ENCODE measurements around the gene PRDM16. TPM values are rescaled to one million over a fixed set of nuclear protein-coding genes. Genes with fewer than 3 reads are reported as not detected.

PRDM16 gene
- total RNA-seq, 1 experiment from 2014 or later: 22.3 TPM

DNA sequence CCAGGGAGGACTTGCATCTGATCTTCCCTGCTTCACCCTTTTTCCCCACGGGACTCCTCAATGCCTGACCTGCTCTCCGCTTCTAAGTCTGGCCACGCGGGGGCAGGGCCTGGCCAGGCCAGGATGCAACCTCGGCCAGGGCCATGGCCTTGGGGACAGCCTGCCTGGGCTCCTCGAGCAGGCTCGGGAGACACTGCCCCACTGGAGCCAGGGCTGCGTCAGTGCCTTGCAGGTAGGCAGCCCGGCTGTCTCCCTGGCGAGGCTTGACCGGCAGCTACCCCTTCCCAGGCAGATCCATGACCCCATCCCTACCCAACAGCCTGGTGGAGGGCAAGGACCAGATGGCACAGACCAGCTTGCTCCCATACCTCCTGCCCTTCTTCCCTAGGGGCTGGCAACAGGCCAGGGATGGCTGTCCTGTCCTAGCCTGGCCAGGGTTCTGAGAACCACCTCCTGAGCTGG lies 2.7 kb upstream of the PRDM16 start:
- ChIA-PET CTCF (interaction anchor here (1.0 kb wide), 1 partner anchor 16 kb away, joined by 4 read pairs; no protein-coding TSS in a partner anchor), POLR2A (interaction anchor here (0.6 kb wide), 1 partner anchor 366 kb away, joined by 9 read pairs; no protein-coding TSS in a partner anchor)
- no peak for DNase-seq (ENCODE audit: low read depth, low spot score)
- H3K4me3 ChIP-seq (ENCODE audit: low read depth in 2 of 2, low read length in 2 of 2): no peak overlapping the region
- H3K27me3 ChIP-seq (ENCODE audit: control insufficient read depth, insufficient read depth, low read length): no peaks in the 10 kb centered on the region
- ATAC-seq: peak; percentile 69
- BruUV-seq (replicated peaks): no TSS peak
- intact Hi-C loops (cut with micrococcal nuclease; ENCODE audit: unreplicated experiment) (loop anchor here (5.0 kb wide), 1 partner anchor 356 kb away; no protein-coding TSS in a partner anchor), in situ Hi-C loops (cut with HindIII; ENCODE audit: low pct_unique_long_range_greater_than_20kb, low sequenced_read_pairs) (no loop called here)
- H3K4me1 ChIP-seq (ENCODE audit: control insufficient read depth, insufficient read depth, low read length): peaks cover 22% of the 10 kb centered on the region
- no peaks in the 10 kb centered on the region for H3K9me3 ChIP-seq (ENCODE audit: control insufficient read depth, insufficient read depth, low read depth, low read length)
- peak overlapping the region; percentile 52 for H3K27ac ChIP-seq (ENCODE audit: low read length)
- no peaks in the 10 kb centered on the region; the same call in 1 of the 2 replicates for H3K36me3 ChIP-seq (ENCODE audit: control insufficient read depth, insufficient read depth, low read length)
- TF ChIP-seq, protein P1, sequence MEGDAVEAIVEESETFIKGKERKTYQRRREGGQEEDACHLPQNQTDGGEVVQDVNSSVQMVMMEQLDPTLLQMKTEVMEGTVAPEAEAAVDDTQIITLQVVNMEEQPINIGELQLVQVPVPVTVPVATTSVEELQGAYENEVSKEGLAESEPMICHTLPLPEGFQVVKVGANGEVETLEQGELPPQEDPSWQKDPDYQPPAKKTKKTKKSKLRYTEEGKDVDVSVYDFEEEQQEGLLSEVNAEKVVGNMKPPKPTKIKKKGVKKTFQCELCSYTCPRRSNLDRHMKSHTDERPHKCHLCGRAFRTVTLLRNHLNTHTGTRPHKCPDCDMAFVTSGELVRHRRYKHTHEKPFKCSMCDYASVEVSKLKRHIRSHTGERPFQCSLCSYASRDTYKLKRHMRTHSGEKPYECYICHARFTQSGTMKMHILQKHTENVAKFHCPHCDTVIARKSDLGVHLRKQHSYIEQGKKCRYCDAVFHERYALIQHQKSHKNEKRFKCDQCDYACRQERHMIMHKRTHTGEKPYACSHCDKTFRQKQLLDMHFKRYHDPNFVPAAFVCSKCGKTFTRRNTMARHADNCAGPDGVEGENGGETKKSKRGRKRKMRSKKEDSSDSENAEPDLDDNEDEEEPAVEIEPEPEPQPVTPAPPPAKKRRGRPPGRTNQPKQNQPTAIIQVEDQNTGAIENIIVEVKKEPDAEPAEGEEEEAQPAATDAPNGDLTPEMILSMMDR (IDR thresholded peaks at IDR 0.05): peak; percentile 92
- TF ChIP-seq REST (IDR thresholded peaks at IDR 0.05; ENCODE audit: insufficient read depth in 1 of 2, low read depth in 2 of 2, low read length in 1 of 2) (peak in 1 of 2 experiments; percentile 64; a peak in 1 of 4 replicates), SIN3A (IDR thresholded peaks at IDR 0.05; ENCODE audit: borderline replicate concordance, insufficient read depth, low read depth, low read length) (no peak)

GRCh38 chr1:3066826-3067225 lies 2.2 kb upstream of the PRDM16 start:
- no peak for ATAC-seq
- TF ChIP-seq SIN3A (IDR thresholded peaks at IDR 0.05; ENCODE audit: borderline replicate concordance, insufficient read depth, low read depth, low read length) (no peak), POLR2AphosphoS5 (IDR thresholded peaks at IDR 0.05; ENCODE audit: low read depth, low read length) (no peak), TCF7L2 (IDR thresholded peaks at IDR 0.05; ENCODE audit: low read depth, low read length) (no peak)
- intact Hi-C loops (cut with micrococcal nuclease; ENCODE audit: unreplicated experiment) (loop anchor here (5.0 kb wide), 1 partner anchor 355 kb away; no protein-coding TSS in a partner anchor), in situ Hi-C loops (cut with HindIII; ENCODE audit: low pct_unique_long_range_greater_than_20kb, low sequenced_read_pairs) (no loop called here)
- Histone ChIP-seq H3K4me3 (ENCODE audit: low read depth in 2 of 2, low read length in 2 of 2) (peak overlapping the region in 1 of 2 experiments; percentile 55; a peak in 1 of 4 replicates), H3K36me3 (ENCODE audit: control insufficient read depth, insufficient read depth, low read length) (no peaks in the 10 kb centered on the region; the same call in 1 of the 2 replicates), H3K27ac (ENCODE audit: low read length) (peak overlapping the region; percentile 52; the same call in 1 of the 2 replicates), H3K9me3 (ENCODE audit: control insufficient read depth, insufficient read depth, low read depth, low read length) (no peaks in the 10 kb centered on the region), H3K4me1 (ENCODE audit: control insufficient read depth, insufficient read depth, low read length) (peaks cover 24% of the 10 kb centered on the region), H3K27me3 (ENCODE audit: control insufficient read depth, insufficient read depth, low read length) (no peaks in the 10 kb centered on the region)
- ChIA-PET POLR2A (interaction anchor here (0.6 kb wide), 1 partner anchor 366 kb away, joined by 9 read pairs; no protein-coding TSS in a partner anchor), CTCF (interaction anchor here (0.6 to 0.9 kb wide), 2 partner anchors 22 to 358 kb away, joined by 3 read pairs; no protein-coding TSS in a partner anchor)
- no TSS peak for BruUV-seq (replicated peaks)
- DNase-seq (ENCODE audit: low read depth, low spot score): no peak

DNA sequence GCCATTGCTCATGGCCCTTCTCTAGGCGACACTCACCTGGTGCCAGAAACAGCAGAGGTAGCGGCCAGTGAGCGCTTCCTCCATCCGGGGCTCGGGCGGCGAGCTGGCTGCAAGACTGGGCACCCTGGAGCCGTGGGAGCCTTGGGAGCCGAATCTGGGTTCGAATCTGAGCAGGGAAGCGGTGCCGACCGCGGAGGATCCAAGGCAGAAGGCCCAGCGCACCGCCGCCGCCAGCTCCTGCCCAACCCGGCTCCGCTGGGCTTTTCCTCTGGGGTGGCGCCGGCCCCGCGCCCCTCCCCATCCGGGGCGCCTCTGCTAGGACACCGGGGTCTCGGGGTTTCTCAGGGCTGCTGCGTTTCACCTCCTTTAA lies 1.7 kb upstream of the PRDM16 start:
- H3K4me1 ChIP-seq (ENCODE audit: control insufficient read depth, insufficient read depth, low read length): peaks cover 28% of the 10 kb centered on the region
- ChIA-PET CTCF (interaction anchor here (0.6 to 0.9 kb wide), 2 partner anchors 21 to 357 kb away, joined by 3 read pairs; no protein-coding TSS in a partner anchor), POLR2A (interaction anchor here (0.6 kb wide), 1 partner anchor 365 kb away, joined by 9 read pairs; no protein-coding TSS in a partner anchor)
- no TSS peak for BruUV-seq (replicated peaks)
- no peaks in the 10 kb centered on the region; the same call in 1 of the 2 replicates for H3K36me3 ChIP-seq (ENCODE audit: control insufficient read depth, insufficient read depth, low read length)
- intact Hi-C loops (cut with micrococcal nuclease; ENCODE audit: unreplicated experiment) (loop anchor here (5.0 kb wide), 1 partner anchor 355 kb away; no protein-coding TSS in a partner anchor), in situ Hi-C loops (cut with HindIII; ENCODE audit: low pct_unique_long_range_greater_than_20kb, low sequenced_read_pairs) (no loop called here)
- ATAC-seq: no peak
- no peak for DNase-seq (ENCODE audit: low read depth, low spot score)
- peak overlapping the region; percentile 55 to 68 for H3K4me3 ChIP-seq (ENCODE audit: low read depth in 2 of 2, low read length in 2 of 2)
- H3K27me3 ChIP-seq (ENCODE audit: control insufficient read depth, insufficient read depth, low read length): no peaks in the 10 kb centered on the region
- no peaks in the 10 kb centered on the region for H3K9me3 ChIP-seq (ENCODE audit: control insufficient read depth, insufficient read depth, low read depth, low read length)
- H3K27ac ChIP-seq (ENCODE audit: low read length): peak overlapping the region; percentile 77
- TF ChIP-seq POLR2AphosphoS5 (IDR thresholded peaks at IDR 0.05; ENCODE audit: low read depth, low read length) (no peak), REST (IDR thresholded peaks at IDR 0.05; ENCODE audit: insufficient read depth in 1 of 2, low read depth in 2 of 2, low read length in 1 of 2) (no peak), TCF7L2 (IDR thresholded peaks at IDR 0.05; ENCODE audit: low read depth, low read length) (no peak), SIN3A (IDR thresholded peaks at IDR 0.05; ENCODE audit: borderline replicate concordance, insufficient read depth, low read depth, low read length) (no peak)
- TF ChIP-seq, protein P1 (IDR thresholded peaks at IDR 0.05): no peak
